Measurements from ENCODE around the gene KCNH2. TPM values are rescaled to one million over a fixed set of nuclear protein-coding genes. Genes with fewer than 3 reads are reported as not detected.

The KCNH2 gene
- total RNA-seq, 1 experiment from 2014 or later, result 0.84 TPM

DNA sequence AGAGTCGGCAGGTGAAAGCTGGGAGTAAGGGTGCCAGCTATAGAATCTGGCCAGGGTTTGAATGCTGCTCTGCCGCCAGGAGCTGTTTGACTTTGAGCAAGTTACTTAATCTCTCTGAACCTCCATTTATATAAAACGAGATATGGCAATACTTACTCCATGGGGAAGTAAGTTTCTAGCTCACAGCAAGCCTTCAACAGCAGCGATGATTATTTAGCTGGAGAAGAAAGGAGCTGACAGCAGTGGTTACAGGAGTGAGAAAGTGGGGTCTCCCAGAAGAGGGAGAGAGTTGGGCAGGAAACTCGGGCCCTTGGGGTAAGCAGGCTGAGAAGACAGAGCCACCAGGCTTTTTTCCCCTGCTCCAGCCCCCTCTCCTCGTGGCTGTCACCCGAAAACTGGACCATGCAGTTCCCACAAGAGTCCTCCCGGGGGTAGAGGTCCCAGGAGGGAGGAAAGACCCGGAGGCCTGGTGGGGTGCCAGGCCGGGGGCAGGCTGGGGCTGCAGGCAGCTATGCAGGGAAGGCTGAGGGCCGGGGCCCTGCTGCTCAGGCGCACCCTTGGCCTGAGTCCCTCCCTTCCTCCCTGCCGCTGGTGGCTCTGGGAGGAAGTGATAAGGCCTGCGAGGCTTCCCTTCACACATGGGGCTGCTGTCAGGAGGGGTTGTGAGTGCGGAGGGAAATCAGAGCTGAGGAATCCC is 16.2 kb upstream of the KCNH2 start:
- Histone ChIP-seq H4K20me1 (ENCODE audit: low read length) (no peaks in the 10 kb centered on the region), H3K9me2 (replicated peaks; ENCODE audit: low read length) (no peaks in the 10 kb centered on the region), H3K36me3 (ENCODE audit: low read depth, low read length) (no peaks in the 10 kb centered on the region), H3K27ac (ENCODE audit: low read length) (no peak overlapping the region), H3K27me3 (ENCODE audit: low read length) (no peaks in the 10 kb centered on the region), H3K9me3 (ENCODE audit: low read length) (0 out of 2 replicates have a peak, but pooled peaks cover 6% of the 10 kb centered on the region), H3K4me1 (ENCODE audit: insufficient read depth, low read length) (peaks cover 6% of the 10 kb centered on the region), H2AFZ (ENCODE audit: low read length) (no peak overlapping the region), H3K4me2 (ENCODE audit: low read length) (no peak overlapping the region), H3K9ac (ENCODE audit: low read length) (no peak overlapping the region), H3F3A (ENCODE audit: low read length, unreplicated experiment) (no peaks in the 10 kb centered on the region), H3K4me3 (ENCODE audit: low read length) (no peak overlapping the region), H3K79me2 (ENCODE audit: low read length) (no peaks in the 10 kb centered on the region)
- ATAC-seq, result no peak
- ChIA-PET CTCF (no interaction called here), POLR2A (ENCODE audit: unreplicated experiment) (no interaction called here)
- BruUV-seq (replicated peaks), result no TSS peak
- TF ChIP-seq, protein P1, sequence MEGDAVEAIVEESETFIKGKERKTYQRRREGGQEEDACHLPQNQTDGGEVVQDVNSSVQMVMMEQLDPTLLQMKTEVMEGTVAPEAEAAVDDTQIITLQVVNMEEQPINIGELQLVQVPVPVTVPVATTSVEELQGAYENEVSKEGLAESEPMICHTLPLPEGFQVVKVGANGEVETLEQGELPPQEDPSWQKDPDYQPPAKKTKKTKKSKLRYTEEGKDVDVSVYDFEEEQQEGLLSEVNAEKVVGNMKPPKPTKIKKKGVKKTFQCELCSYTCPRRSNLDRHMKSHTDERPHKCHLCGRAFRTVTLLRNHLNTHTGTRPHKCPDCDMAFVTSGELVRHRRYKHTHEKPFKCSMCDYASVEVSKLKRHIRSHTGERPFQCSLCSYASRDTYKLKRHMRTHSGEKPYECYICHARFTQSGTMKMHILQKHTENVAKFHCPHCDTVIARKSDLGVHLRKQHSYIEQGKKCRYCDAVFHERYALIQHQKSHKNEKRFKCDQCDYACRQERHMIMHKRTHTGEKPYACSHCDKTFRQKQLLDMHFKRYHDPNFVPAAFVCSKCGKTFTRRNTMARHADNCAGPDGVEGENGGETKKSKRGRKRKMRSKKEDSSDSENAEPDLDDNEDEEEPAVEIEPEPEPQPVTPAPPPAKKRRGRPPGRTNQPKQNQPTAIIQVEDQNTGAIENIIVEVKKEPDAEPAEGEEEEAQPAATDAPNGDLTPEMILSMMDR (conservative IDR thresholded peaks at IDR 0.05; ENCODE audit: low read depth, low read length), result no peak
- TF ChIP-seq EZH2phosphoT487 (IDR thresholded peaks at IDR 0.05; ENCODE audit: borderline replicate concordance, low read length) (no peak), EZH2 (IDR thresholded peaks at IDR 0.05; ENCODE audit: low read length, unreplicated experiment) (no peak)
- intact Hi-C loops (cut with micrococcal nuclease), result no loop called here
- DNase-seq, result no peak

DNA sequence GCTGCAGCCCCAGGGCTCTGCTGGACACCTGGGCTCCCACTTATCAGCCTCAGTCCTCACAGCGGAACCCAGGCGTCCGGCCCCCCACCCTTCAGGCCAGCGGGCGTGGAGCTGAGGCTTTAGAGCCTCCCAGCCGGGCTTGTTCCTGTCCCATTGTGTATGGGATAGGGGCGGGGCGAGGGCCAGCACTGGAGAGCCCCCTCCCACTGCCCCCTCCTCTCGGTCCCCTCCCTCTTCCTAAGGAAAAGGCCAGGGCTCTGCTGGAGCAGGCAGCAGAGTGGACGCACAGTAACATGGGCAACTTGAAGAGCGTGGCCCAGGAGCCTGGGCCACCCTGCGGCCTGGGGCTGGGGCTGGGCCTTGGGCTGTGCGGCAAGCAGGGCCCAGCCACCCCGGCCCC is 15.4 kb upstream of the KCNH2 start:
- no peak for TF ChIP-seq EZH2phosphoT487 (IDR thresholded peaks at IDR 0.05; ENCODE audit: borderline replicate concordance, low read length)
- TF ChIP-seq, protein P1 (conservative IDR thresholded peaks at IDR 0.05; ENCODE audit: low read depth, low read length), result no peak
- Histone ChIP-seq H3K27me3 (ENCODE audit: low read length) (no peaks in the 10 kb centered on the region), H3K9me3 (ENCODE audit: low read length) (0 out of 2 replicates have a peak, but pooled peaks cover 6% of the 10 kb centered on the region), H2AFZ (ENCODE audit: low read length) (no peak overlapping the region), H3K36me3 (ENCODE audit: low read depth, low read length) (no peaks in the 10 kb centered on the region), H4K20me1 (ENCODE audit: low read length) (no peaks in the 10 kb centered on the region), H3F3A (ENCODE audit: low read length, unreplicated experiment) (no peaks in the 10 kb centered on the region), H3K27ac (ENCODE audit: low read length) (no peak overlapping the region), H3K9me2 (replicated peaks; ENCODE audit: low read length) (no peaks in the 10 kb centered on the region), H3K4me1 (ENCODE audit: insufficient read depth, low read length) (peaks cover 6% of the 10 kb centered on the region), H3K4me2 (ENCODE audit: low read length) (no peak overlapping the region), H3K4me3 (ENCODE audit: low read length) (no peak overlapping the region), H3K79me2 (ENCODE audit: low read length) (no peaks in the 10 kb centered on the region), H3K9ac (ENCODE audit: low read length) (no peak overlapping the region)
- CTCF ChIA-PET, result no interaction called here
- no TSS peak for BruUV-seq (replicated peaks)
- ATAC-seq (no peak), DNase-seq (no peak)
- POLR2A ChIA-PET (ENCODE audit: unreplicated experiment), result no interaction called here
- intact Hi-C loops (cut with micrococcal nuclease), result no loop called here

DNA sequence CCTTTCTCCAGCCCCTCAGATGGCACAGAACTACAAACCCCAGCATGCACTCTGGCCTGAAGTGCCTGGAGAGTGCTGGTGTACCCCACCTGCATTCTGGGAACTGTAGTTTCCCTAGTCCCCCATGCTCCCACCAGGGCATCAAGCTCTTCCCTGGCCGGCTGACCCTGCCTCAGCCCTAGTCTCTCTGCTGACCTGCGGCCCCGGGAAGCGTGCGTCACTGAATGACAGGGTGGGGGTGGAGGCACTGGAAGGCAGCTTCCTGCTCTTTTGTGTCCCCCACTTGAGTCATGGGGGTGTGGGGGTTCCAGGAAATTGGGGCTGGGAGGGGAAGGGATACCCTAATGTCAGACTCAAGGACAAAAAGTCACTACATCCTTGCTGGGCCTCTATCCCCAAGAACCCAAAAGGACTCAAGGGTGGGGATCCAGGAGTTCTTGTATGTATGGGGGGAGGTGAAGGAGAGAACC is 14.7 kb upstream of the KCNH2 start:
- TF ChIP-seq, protein P1 (conservative IDR thresholded peaks at IDR 0.05; ENCODE audit: low read depth, low read length), result no peak
- TF ChIP-seq EZH2 (IDR thresholded peaks at IDR 0.05; ENCODE audit: low read length, unreplicated experiment), result no peak
- no peak for TF ChIP-seq EZH2phosphoT487 (IDR thresholded peaks at IDR 0.05; ENCODE audit: borderline replicate concordance, low read length)
- ATAC-seq, result no peak
- intact Hi-C loops (cut with micrococcal nuclease), result no loop called here
- no peak for DNase-seq
- Histone ChIP-seq H3K4me3 (ENCODE audit: low read length) (no peak overlapping the region), H3K9me2 (replicated peaks; ENCODE audit: low read length) (no peaks in the 10 kb centered on the region), H3K27ac (ENCODE audit: low read length) (no peak overlapping the region), H3K36me3 (ENCODE audit: low read depth, low read length) (no peaks in the 10 kb centered on the region), H4K20me1 (ENCODE audit: low read length) (no peaks in the 10 kb centered on the region), H3K9ac (ENCODE audit: low read length) (no peak overlapping the region), H3K27me3 (ENCODE audit: low read length) (no peaks in the 10 kb centered on the region), H3K9me3 (ENCODE audit: low read length) (0 out of 2 replicates have a peak, but pooled peaks cover 6% of the 10 kb centered on the region), H3F3A (ENCODE audit: low read length, unreplicated experiment) (no peaks in the 10 kb centered on the region), H2AFZ (ENCODE audit: low read length) (no peak overlapping the region), H3K4me2 (ENCODE audit: low read length) (no peak overlapping the region), H3K79me2 (ENCODE audit: low read length) (no peaks in the 10 kb centered on the region), H3K4me1 (ENCODE audit: insufficient read depth, low read length) (peaks cover 6% of the 10 kb centered on the region)
- ChIA-PET POLR2A (ENCODE audit: unreplicated experiment) (no interaction called here), CTCF (no interaction called here)
- BruUV-seq (replicated peaks), result no TSS peak
